Liver (tissue), 2 donors: ENCODE measurements around the gene MMP28.

Experiments
- YY1 ChIP-seq: IDR thresholded peaks from 2 replicates; pipeline ENCODE4 v1.6.1; 2016; ENCODE audit warnings: antibody characterized with exemption, mild to moderate bottlenecking
- TF ChIP-seq, protein P1 (sequence below): fragments of 150-350 bp; IDR thresholded peaks from 2 replicates; pipeline ENCODE4 v1.5.1; 2017; ENCODE audit warnings: improper control_type of control experiment, low read depth, low read length; ENCODE audit not compliant: missing input control
- TF ChIP-seq, protein P2 (sequence below): IDR thresholded peaks from 2 replicates; pipeline ENCODE4 v1.6.1; 2016; ENCODE audit warnings: antibody characterized with exemption, mild to moderate bottlenecking
- donor health status: healthy.

DNA sequence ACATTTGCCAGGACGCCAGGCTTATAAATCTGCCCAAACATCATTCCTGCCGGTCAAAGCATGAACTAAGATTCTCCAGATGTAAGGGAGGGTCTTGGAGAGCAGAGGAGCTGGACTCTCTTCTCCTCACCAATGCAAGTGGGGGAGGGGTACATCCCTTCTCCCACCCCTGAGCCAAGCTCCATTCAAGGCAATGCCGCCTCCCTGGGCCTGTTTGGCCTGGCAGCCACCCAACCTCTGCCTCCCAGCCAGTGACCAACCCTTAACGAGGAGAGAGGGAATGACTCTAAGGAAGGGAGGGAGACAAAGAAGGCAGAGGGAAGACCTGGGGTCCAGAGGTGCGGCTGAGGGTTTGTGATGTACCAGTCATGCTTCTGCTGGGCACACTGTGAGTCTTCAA is 20.9 kb downstream of the MMP28 start:
- TF ChIP-seq, protein P1, sequence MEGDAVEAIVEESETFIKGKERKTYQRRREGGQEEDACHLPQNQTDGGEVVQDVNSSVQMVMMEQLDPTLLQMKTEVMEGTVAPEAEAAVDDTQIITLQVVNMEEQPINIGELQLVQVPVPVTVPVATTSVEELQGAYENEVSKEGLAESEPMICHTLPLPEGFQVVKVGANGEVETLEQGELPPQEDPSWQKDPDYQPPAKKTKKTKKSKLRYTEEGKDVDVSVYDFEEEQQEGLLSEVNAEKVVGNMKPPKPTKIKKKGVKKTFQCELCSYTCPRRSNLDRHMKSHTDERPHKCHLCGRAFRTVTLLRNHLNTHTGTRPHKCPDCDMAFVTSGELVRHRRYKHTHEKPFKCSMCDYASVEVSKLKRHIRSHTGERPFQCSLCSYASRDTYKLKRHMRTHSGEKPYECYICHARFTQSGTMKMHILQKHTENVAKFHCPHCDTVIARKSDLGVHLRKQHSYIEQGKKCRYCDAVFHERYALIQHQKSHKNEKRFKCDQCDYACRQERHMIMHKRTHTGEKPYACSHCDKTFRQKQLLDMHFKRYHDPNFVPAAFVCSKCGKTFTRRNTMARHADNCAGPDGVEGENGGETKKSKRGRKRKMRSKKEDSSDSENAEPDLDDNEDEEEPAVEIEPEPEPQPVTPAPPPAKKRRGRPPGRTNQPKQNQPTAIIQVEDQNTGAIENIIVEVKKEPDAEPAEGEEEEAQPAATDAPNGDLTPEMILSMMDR = no peak
- TF ChIP-seq, protein P2, sequence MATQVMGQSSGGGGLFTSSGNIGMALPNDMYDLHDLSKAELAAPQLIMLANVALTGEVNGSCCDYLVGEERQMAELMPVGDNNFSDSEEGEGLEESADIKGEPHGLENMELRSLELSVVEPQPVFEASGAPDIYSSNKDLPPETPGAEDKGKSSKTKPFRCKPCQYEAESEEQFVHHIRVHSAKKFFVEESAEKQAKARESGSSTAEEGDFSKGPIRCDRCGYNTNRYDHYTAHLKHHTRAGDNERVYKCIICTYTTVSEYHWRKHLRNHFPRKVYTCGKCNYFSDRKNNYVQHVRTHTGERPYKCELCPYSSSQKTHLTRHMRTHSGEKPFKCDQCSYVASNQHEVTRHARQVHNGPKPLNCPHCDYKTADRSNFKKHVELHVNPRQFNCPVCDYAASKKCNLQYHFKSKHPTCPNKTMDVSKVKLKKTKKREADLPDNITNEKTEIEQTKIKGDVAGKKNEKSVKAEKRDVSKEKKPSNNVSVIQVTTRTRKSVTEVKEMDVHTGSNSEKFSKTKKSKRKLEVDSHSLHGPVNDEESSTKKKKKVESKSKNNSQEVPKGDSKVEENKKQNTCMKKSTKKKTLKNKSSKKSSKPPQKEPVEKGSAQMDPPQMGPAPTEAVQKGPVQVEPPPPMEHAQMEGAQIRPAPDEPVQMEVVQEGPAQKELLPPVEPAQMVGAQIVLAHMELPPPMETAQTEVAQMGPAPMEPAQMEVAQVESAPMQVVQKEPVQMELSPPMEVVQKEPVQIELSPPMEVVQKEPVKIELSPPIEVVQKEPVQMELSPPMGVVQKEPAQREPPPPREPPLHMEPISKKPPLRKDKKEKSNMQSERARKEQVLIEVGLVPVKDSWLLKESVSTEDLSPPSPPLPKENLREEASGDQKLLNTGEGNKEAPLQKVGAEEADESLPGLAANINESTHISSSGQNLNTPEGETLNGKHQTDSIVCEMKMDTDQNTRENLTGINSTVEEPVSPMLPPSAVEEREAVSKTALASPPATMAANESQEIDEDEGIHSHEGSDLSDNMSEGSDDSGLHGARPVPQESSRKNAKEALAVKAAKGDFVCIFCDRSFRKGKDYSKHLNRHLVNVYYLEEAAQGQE = no peak
- no peak for TF ChIP-seq YY1
